ENCODE data around the gene KRT16.
"Not testable (repeated sequence)": the region's sequence is repeated elsewhere in the genome, so short reads cannot be mapped to it uniquely, and the experiment has no call there.

KRT16 gene

GRCh38 chr17:41583137-41584127, 29.1 kb downstream of the KRT16 start:
- DNase-seq (ENCODE audit: low read depth in 3 of 3): no peak

GRCh38 chr17:41582061-41582968, 30.3 kb downstream of the KRT16 start:
- DNase-seq (ENCODE audit: low read depth in 3 of 3): not testable (repeated sequence)

GRCh38 chr17:41581366-41582060, 31.1 kb downstream of the KRT16 start:
- no peak for DNase-seq (ENCODE audit: low read depth in 3 of 3)

GRCh38 chr17:41580687-41581365, 31.7 kb downstream of the KRT16 start:
- no peak for DNase-seq (ENCODE audit: low read depth in 3 of 3)

- no peak for DNase-seq (ENCODE audit: low read depth in 3 of 3)
These were observed 32.4 kb downstream of the KRT16 start for GRCh38 chr17:41580244-41580575.

GRCh38 chr17:41579484-41580243, 32.9 kb downstream of the KRT16 start:
- DNase-seq (ENCODE audit: low read depth in 3 of 3): peak; percentile 32 to 77 (median 35)

- DNase-seq (ENCODE audit: low read depth in 3 of 3): no peak
These were observed 33.6 kb downstream of the KRT16 start for GRCh38 chr17:41578971-41579370.

- no peak for DNase-seq (ENCODE audit: low read depth in 3 of 3)
These were observed 34.0 kb downstream of the KRT16 start for GRCh38 chr17:41578538-41578937.

GRCh38 chr17:41576740-41577139, 35.8 kb downstream of the KRT16 start:
- DNase-seq (ENCODE audit: low read depth in 3 of 3): not testable (repeated sequence)

- no peak for DNase-seq (ENCODE audit: low read depth in 3 of 3)
These were observed 37.2 kb downstream of the KRT16 start for GRCh38 chr17:41575336-41575735.

GRCh38 chr17:41571561-41572434, 40.8 kb downstream of the KRT16 start, which contains the start of gene KRT9:
Gene KRT9, minus strand, starts transcription at chr17:41572059. Its CDS starts 67 bp downstream, at chr17:41571992.
- no peak for DNase-seq (ENCODE audit: low read depth in 3 of 3)

- DNase-seq (ENCODE audit: low read depth in 3 of 3): no peak
These were observed 45.2 kb downstream of the KRT16 start for GRCh38 chr17:41567317-41567716.

GRCh38 chr17:41565338-41565737, 47.2 kb downstream of the KRT16 start:
- no peak for DNase-seq (ENCODE audit: low read depth in 3 of 3)

- no peak for DNase-seq (ENCODE audit: low read depth in 3 of 3)
These were observed 48.9 kb downstream of the KRT16 start for GRCh38 chr17:41563607-41564170.

GRCh38 chr17:41561554-41561953, 51.0 kb downstream of the KRT16 start:
- no peak for DNase-seq (ENCODE audit: low read depth in 3 of 3)
